HG03575 (cell line): ENCODE results near the gene ARL4D.
"Not testable (repeated sequence)": the region's sequence is repeated elsewhere in the genome, so short reads cannot be mapped to it uniquely, and the experiment has no call there.

Source experiments
- ATAC-seq: cut with Tn5 transposase; IDR thresholded peaks from one replicate; pipeline ENCODE4 v1.9.1; 2021; ENCODE audit not compliant: unreplicated experiment, insufficient number of reproducible peaks, low FRiP score; ENCODE audit errors: extremely low read depth

Gene ARL4D

DNA sequence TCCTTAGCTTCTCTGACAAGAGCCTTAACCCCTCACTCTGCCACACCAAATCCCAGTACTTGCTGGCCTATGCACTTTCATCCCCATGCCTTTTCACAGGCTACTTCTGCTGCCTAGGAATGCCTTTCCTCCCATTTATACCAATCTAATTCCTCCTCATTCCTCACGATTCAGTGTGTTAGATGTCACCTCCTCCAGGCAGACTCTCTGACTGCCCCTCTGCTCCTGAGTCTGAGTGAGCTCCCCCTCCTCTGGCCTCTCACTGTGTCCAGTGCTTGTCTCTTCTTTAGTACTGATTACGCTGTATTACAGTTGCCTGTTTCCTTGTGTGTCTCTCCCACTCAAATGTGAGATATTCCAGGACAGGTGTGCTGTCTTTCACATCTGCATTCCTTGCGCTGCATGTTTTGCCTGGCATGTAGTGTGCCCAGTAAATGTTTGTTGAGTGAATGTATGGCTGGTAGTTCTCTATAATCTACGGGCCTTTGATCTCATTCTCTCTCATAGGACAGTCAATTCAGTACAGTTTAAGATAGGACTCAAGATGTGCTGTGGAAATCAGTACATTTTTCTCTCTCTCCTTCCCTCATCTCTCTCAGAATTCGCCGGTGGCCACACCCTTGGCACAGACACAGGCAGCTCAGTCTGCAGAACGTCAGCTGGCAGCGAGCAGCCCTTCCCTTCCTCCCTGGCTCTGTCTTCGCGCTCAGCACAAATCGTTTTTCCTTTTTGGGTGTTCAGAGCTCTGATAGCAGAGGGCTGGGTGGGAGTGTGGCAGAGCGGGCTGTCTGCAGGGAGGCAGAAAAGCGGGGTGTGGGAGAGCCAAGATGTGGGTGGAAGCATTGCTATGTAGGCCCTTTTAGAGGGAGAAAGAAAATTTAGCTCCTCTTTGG lies 18.5 kb downstream of the ARL4D start:
- no peak for ATAC-seq

DNA sequence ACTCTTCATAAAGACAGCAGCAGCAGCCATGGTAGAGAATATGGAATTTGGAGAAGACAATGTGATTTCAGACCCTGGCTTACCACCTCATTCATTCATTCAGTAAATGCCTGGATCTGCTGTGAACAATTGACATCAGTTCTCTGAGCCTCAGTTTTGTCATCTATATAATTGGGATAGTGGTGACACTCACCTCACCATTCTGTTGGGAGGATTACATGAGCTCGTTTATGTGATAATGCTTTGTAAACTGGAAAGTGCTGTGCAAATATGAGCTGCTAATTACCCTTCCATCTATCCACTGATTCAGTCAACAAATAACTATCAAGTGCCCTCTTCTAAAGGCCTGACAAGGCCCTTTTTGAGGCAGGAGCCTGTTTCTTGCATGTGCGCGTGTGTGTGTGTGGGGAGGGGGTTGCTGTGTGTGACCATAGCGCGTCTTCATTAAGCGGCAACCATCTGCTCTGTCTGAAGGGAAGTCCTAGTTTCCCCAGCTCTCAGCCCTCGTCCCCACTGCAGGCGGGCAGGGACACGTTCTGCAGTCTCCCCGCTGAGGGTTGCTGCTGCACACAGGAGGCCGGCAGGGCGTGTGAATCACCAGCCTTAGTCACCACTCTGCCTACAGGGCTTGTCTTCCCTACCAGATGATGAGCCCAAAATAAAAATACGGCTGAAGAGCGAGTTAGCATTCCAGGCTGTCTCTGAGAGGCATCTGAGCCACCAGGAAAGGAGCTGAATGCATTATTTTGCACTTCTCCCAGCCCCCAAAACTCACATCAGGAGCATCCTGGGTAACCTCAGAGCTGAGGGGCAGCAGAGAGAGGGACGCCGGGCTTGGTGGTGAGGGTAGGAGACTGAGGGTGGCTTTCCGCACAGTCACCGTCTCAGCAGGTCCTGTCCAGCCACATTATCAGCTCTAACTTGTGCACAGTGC lies 19.9 kb downstream of the ARL4D start:
- ATAC-seq, result no peak

DNA sequence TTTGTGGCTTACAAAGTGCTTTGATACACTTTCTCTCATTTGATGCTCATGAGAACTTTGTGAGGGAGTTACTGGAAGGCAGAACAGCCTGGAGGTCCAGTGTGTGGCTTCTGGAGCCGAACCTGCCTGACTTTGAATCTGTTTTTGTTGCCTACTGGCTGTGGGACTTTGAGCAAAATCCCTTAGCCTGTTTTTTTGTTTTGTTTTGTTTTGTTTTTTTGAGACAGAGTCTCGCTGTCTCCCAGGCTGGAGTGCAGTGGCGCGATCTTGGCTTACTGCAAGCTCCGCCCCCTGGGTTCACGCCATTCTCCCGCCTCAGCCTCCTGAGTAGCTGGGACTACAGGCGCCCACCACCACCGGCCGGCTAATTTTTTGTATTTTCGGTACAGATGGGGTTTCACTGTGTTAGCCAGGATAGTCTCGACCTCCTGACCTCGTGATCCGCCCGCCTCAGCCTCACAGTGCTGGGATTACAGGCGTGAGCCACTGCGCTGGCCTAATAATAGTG lies 20.6 kb downstream of the ARL4D start:
- ATAC-seq, result not testable (repeated sequence)

DNA sequence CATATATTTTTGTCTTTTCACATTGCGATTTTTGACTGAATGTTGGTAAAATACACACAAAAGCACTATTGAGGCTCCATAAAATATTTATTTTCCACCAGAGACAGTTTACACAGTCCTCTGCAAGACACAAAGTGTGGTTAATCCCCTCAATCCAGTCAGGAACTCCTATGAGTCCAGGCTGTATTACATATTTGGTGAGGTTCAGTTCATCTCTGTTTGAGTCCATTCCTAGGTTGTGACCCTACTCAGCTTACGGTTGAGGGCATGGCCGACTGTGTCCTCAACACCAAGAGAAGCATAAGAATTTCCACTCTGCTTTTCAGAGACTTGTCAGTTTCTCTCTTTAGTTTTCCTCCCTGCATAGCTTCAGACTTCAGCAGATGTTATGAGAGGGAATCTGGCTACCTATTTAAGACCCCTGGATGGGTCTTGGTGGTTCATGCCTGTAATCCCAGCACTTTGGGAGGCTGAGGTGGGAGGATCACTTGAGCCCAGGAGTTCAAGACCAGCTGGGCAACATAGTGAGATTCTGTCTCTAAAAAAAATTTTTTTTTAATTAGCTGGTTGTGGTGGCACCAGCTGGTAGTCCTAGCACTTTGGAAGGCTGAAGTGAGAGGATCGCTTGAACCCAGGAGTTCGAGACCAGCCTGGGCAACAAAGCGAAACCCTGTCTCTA lies 25.1 kb downstream of the ARL4D start:
- ATAC-seq, result no peak

DNA sequence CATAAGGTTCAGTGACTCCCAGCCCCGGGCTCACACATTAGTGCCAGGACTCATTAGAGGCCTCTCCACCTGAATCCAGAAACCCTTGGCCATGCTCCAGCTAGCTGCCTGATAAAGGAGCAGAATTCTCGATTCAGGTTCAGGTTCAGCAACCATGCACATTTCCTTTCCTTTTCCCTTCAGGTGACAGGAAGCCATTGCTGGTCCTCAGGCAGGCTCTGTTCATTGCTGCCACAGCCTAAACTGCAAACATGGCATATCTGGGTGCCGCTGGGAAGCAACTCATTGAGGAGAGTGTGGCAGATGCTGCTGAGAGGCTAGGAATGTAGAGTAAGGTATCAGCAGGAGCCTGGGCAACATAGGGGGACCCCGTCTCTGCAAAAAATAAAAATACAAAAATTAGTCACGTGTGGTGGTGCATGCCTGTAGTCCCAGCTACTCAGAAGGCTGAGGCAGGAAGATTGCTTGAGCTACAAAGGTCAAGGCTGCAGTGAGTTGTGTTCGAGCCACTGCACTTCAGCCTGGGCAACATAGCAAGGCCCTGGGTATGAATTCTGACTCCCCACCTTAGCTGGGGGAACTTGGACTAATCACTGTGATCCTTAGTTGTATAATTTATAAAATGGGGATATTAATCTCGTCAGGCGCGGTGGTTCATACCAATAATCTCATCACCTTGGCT lies 28.7 kb downstream of the ARL4D start:
- ATAC-seq, result no peak

DNA sequence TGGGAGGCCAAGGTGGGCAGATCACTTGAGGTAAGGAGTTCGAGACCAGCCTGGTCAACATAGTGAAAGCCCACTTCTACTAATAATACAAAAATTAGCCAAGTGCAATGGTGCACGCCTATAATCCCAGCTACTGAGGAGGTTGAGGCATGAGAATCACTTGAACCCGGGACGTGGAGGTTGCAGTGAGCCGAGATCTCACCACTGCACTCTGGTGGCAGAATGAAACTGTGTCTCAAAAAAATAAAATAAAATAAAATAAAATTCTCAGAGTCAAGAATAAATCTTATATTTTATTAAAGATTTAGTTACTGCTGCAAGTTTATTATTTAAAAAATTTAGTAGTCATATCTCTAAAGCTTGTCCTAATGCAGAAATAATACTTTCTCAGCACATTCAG lies 29.7 kb downstream of the ARL4D start:
- ATAC-seq, result no peak

DNA sequence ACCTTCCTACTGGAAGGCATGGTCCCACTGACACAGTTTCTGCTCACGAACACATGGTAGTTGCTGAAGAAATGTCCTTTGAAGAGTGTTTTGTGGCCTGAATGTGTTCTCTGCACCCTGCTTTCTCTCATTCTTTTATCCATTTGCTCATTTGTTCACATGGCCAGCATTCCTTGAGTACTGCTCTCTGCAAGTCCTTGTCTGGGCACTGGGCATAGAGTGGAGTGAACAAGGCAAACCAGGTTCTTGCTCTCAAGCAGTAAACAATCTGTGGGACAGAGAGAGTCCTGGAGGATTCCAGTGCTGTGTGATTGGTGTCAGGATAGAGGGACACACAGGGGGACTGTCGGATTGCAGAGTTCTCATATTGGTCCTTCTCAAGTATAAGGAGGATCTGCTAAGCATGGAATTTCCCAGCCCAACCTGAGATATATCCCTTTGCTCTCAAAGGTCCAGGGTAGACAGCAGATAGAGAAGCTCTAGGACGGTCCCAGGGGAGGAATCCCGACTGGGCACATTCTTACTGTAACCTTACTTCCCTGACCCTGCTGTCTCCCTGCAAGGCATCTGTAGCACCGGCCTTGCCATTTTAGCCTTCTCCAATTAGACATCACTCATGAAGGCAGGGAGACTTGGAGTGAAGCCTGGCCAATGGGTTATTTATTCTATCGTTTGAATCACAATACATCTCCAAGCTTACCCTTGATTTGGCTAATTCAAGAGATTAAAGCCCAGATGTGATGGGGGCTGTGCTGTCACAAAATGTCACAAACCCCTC lies 32.3 kb downstream of the ARL4D start:
- ATAC-seq, result no peak

DNA sequence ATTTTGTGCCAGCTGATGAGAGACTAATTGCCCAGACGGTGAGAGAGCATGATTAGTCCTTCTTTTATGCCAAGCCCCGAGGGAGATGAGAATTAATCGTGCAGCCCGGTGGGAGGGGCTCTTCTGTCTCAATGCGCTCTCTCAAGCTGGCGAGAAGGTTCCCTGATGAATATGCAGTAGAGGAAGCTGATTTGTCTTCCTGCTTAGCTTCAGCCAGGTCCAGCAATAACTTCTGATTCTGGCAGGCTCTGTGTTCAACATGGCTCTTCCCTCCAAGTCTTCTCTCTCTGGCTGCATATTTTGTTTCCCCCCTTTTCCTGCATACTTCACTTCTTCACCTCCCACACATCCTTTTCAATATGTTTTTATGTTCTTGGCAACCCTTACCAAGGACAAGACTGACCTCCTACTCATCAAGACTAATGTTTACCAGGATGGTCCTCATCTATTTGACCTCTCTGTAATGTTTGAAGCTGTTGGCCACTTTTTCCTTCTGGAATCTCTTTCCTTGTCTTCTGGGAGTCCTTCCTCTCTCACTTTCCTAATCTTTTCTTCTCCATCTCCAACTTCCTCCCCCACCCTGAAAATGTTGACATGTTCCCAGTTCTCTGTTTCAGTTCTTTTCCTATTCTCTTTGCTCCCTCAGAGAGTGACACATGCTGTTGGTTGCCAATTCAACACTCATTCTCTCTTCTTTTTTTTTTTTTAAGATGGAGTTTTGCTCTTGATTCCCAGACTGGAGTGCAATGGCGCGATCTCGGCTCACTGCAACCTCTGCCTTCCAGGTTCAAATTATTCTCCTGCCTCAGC lies 33.1 kb downstream of the ARL4D start:
- ATAC-seq, result no peak

DNA sequence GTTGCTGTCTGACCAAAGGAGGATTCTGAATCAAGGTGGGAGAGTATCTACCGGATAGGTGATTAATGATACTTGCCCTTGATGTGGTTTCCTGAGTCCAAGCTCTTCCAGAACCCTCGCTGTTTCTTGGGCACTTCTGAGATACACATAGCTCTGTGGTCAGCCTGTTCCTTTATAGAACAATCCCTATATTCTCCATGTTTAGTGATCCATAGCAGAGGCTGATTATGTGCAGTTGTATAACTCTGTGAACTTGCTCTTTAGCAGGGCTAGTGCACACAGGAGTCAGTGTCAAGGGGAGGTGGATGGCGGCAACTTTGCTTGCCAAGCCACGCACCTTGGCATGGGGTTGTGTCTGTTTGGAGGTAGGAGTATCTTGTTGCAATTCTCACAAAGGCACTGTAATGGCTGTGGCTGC lies 36.1 kb downstream of the ARL4D start:
- ATAC-seq, result no peak

DNA sequence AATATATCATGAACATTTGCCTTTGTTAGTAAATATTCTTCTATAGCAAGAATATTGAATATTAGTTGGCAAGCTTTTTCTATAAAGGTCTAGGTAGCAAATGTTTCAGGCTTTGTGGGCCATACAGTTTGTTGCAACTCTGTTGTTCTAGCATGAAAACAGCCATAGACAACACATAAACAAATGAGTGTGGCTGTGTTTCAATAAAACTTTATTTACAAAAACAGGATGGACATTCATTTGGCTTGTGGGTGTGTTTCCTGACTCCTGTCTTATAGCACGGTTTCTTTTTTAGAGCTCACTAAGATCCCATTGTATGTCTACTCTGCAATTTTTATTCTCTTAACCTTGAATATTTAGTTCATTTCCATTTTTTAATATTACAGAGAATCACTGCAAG lies 39.0 kb downstream of the ARL4D start:
- no peak for ATAC-seq

DNA sequence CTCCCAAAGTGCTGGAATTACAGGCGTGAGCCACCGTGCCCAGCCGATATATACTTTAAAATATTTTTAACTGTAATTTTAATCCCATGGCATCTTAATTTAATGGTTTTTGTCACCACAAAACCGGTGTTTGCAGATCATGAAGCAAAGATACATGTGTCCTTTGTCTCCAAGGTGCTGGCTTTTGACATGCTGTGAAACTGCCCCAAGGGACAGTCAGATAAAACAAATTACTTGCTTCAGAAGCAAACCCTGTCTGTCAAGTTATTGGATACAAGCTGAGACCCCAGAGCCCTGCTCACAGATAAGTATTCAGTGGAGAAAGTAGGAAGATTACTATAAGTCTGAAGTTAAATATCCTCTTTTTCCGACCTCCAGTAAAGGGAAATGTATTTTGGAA lies 39.8 kb downstream of the ARL4D start:
- ATAC-seq, result no peak

DNA sequence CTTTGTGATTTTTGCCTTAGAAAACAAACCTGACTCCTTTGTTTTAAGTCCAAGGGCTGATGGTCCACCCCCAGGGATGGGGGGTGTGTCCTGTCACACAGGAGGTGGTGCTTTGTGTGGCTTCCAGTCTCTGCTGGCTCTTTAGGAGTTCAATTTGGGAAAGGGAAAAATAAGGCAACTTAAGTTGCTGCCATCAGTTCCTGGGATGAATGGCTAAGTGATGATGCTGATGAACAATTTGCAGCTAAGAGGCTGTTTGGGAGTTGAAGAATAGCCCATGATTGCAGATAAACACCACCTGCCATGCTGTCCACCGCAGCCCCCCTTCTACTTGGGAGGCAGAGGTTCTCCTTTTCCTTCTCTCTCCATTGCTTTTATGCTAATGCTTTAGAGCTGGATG lies 40.2 kb downstream of the ARL4D start:
- no peak for ATAC-seq

DNA sequence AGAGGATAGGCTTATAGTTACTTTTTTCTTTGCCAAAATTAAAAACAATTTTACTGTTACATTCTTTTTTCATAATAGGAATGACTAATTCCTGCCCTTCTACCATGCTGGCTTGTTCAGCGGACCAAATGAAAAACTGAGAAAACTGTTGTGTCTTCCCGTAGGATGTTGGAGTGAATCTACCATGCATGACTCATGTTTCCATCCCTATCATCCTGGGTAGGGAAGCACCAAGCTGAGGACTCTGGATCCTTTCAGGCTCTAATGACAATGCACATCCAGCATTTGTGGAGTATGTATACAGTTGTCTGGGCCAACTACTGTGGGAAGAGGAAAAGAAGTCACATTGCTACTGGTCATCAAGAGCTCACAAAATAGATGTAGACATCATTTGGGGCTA lies 43.9 kb downstream of the ARL4D start:
- no peak for ATAC-seq

DNA sequence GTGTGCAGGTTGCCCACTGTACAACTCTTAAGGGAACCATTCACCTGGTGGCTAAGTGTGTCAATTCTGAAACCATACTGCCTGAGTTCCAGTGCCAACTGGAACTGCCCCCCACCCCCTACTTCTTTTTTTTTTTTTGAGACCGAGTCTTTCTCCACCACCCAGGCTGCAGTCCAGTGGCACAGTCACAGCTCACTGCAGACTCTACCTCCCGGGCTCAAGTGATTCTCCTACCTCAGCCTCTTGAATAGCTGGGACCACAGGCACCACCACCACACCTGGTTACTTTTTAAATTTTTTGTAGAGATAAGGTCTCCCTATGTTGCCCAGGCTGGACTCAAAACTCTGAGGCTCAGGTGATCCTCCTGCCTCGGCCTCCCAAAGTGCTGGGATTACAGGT lies 44.6 kb downstream of the ARL4D start:
- ATAC-seq, result no peak

DNA sequence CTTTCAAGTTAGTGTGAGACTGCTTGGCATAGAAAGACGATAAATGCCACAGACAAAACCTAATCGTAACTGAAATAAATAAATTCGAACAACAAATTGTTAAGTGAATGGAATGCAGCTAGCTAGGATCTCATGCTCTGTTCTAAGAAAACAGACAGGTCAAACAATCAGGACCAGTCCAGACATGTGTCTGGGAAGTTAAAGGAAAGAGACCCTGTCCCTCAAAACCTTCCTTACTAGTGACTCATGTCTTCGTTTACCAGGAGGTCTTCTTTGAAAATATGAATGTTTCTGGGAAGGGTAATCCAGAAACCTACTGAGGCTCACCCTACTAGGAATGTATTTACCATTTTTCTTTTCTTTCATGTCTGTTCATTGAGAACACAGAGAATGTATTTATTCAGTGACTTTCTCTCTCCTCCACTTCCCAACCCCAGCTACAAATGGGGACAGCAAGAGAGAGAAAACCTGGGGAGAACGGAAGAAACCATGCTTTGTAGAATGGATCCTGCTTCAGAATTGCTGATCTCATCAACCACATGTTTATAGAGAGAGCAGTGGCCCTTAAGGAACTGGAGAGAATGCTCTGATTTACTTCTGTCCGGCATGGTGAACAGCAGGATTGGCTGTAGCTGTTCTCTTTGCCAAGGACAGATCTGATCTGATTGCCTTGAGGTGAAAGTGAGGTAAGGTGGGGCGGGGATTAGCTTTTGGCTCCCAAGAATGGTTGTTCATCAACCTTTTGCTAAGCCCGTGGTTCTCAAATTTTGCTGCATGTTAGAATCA lies 45.6 kb downstream of the ARL4D start:
- no peak for ATAC-seq

DNA sequence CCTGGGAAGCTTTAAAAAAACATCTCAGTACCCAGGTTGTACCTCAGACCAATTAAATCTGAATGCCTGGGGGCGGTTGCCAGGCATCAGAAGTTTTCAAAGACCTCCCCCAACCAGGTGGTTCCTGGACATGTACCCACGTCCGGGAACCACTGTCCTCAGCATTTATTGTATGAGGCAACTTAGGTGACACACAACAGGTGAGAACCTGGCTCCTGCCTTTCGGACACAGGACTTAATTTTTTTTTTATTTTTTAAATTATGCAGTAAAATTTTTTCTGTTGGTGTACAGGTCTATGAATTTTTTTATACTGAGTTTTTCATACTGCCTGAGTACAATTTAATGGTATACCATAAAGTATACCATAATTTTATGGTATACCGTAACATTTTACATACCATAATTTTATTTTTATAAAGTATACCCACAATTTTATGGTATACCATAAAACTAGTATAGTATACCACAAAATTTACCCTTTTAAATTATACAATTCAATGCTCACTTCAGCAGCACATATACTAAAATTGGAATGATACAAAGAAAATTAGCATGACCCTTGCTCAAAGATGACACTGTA lies 46.3 kb downstream of the ARL4D start:
- no peak for ATAC-seq
